GM12873 (cell line): ENCODE data around the gene SLC24A4.

ENCODE experiments used
- TF ChIP-seq, protein P1 (sequence below): IDR thresholded peaks from 2 replicates; pipeline ENCODE4 v1.5.1; 2012; ENCODE audit warnings: low read depth, mild to moderate bottlenecking, moderate library complexity, low read length, control low read depth; ENCODE audit not compliant: insufficient read depth; ENCODE audit errors: missing control alignments

SLC24A4 gene

GRCh38 chr14:92482621-92483319 is 159.8 kb downstream of the SLC24A4 start:
- TF ChIP-seq, protein P1, sequence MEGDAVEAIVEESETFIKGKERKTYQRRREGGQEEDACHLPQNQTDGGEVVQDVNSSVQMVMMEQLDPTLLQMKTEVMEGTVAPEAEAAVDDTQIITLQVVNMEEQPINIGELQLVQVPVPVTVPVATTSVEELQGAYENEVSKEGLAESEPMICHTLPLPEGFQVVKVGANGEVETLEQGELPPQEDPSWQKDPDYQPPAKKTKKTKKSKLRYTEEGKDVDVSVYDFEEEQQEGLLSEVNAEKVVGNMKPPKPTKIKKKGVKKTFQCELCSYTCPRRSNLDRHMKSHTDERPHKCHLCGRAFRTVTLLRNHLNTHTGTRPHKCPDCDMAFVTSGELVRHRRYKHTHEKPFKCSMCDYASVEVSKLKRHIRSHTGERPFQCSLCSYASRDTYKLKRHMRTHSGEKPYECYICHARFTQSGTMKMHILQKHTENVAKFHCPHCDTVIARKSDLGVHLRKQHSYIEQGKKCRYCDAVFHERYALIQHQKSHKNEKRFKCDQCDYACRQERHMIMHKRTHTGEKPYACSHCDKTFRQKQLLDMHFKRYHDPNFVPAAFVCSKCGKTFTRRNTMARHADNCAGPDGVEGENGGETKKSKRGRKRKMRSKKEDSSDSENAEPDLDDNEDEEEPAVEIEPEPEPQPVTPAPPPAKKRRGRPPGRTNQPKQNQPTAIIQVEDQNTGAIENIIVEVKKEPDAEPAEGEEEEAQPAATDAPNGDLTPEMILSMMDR, result no peak

DNA sequence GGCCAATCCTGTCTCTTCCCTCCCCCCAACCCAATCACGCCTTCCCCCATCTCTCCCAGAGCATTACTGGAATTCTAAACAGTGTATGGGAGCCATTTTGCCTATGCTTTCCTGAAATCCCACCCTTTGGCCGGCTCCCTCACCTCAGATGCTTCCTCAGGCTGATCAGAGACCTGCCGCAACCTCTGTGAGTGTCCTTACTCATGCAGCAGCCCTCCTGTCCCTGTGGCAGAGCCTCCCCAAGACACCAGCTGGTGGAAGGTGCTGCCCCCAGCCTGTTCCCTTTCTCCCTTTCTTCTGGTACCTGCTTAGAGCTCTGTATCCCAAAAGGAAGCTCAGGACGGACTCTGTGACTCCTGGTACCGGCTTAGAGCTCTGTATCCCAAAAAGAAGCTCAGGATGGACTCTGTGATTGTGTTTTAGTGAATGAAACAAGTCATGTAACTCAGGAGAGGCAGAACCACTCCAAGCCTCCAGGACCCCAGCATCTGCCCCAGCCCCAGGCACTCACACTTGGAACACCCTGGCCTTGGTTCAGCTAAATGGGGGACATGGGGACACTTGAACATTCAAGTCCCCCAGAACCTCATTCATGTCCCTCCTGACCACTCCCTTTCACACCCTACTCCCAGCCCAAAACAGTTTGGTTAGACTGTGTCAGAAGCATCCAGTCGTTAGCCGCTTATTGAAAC is 161.3 kb downstream of the SLC24A4 start:
- TF ChIP-seq, protein P1, result no peak

GRCh38 chr14:92486881-92487280 is 163.9 kb downstream of the SLC24A4 start:
- TF ChIP-seq, protein P1, result no peak

DNA sequence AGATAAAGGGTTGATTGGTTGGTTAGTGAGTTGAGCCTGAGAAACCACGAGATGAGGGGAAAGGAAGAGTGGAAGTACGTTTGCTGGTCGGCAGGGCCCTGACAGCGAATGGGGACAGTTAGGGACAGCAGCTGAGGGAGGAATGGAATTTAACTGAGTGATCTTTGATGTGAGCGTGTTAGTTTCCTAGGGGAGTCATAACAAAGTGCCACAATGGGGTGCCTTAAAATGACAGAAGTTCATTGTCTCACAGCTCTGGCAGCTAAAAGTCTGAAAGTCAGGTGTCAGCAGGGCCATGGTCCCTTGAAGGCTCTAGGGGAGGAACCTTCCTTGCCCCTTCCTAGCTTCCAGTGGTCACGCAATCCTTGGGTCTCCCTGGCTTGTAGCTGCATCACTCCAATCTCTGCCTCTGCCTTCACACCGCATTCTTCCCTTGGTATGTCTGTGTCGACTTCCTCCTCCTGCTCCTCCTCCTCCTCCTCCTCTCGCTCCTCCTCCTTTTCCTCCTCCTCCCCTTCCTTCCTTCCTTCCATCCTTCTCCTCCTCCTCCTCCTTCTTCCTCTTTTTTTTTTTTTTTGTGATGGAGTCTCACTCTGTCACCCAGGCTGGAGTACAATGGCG is 164.7 kb downstream of the SLC24A4 start:
- TF ChIP-seq, protein P1, result no peak

- TF ChIP-seq, protein P1, result no peak
These were observed 166.7 kb downstream of the SLC24A4 start for GRCh38 chr14:92489394-92490238.

- TF ChIP-seq, protein P1, result no peak
These were observed 167.4 kb downstream of the SLC24A4 start for GRCh38 chr14:92490239-92490959.
